ENCODE data around the gene GAS7. TPM values are rescaled to one million over a fixed set of nuclear protein-coding genes. Genes with fewer than 3 reads are reported as not detected.

GAS7 gene
- total and polyA plus RNA-seq, 9 of the 15 experiments (the other 6 are each of a cell fraction or from before 2014, with no cell fraction given), result 0.11 to 0.33 TPM; not detected in 7

- no peak for ATAC-seq
- CTCF ChIA-PET (ENCODE audit: low intra/inter-chr PET ratio), result no interaction called here
- Histone ChIP-seq H4K20me1 (replicated peaks; ENCODE audit: control insufficient read depth, insufficient read depth, low read length) (no peaks in the 10 kb centered on the region), H3K9me3 (replicated peaks; ENCODE audit: control insufficient read depth, insufficient read depth, low read depth, low read length) (no peaks in the 10 kb centered on the region), H3K4me3 (no peak overlapping the region), H3K27ac (ENCODE audit: extremely low read depth, low read depth, low read length) (no peak overlapping the region), H3K27me3 (ENCODE audit: control insufficient read depth in 2 of 2, insufficient read depth in 2 of 2, low read length in 2 of 2) (no peaks in the 10 kb centered on the region), H2AFZ (ENCODE audit: low read depth, low read length) (no peak overlapping the region), H3K36me3 (ENCODE audit: control insufficient read depth, insufficient read depth, low read length) (no peaks in the 10 kb centered on the region), H3K9me1 (ENCODE audit: control insufficient read depth, insufficient read depth, low read length) (no peaks in the 10 kb centered on the region), H3K4me2 (ENCODE audit: insufficient read depth, low read length) (no peak overlapping the region), H3K4me1 (replicated peaks in 1 of 2; ENCODE audit: control insufficient read depth in 2 of 2, insufficient read depth in 2 of 2, low read length in 2 of 2) (no peaks in the 10 kb centered on the region), H3K9ac (ENCODE audit: insufficient read depth in 1 of 2, low read depth in 2 of 2, low read length in 2 of 2) (no peak overlapping the region), H3K79me2 (ENCODE audit: control insufficient read depth, insufficient read depth, low read length) (no peaks in the 10 kb centered on the region)
- TF ChIP-seq ZNF609 (CRISPR knock-in tag; IDR thresholded peaks at IDR 0.05; ENCODE audit: borderline replicate concordance) (no peak), CBX8 (IDR thresholded peaks at IDR 0.05; ENCODE audit: borderline replicate concordance, extremely low read depth, low read depth, low read length, poor library complexity, severe bottlenecking) (no peak), PRDM10 (IDR thresholded peaks at IDR 0.05; ENCODE audit: partially characterized antibody) (no peak), MBD2 (IDR thresholded peaks at IDR 0.05; ENCODE audit: borderline replicate concordance, low read depth) (no peak), THAP7 (CRISPR knock-in tag; IDR thresholded peaks at IDR 0.05) (no peak), SIN3B (IDR thresholded peaks at IDR 0.05; ENCODE audit: low read depth) (no peak), ZFP30 (CRISPR knock-in tag; IDR thresholded peaks at IDR 0.05; ENCODE audit: borderline replicate concordance) (no peak), STAT5B (CRISPR knock-in tag; IDR thresholded peaks at IDR 0.05) (no peak), MXD1 (CRISPR knock-in tag; IDR thresholded peaks at IDR 0.05; ENCODE audit: borderline replicate concordance, poor library complexity, severe bottlenecking) (no peak), ZKSCAN3 (CRISPR knock-in tag; IDR thresholded peaks at IDR 0.05) (no peak), ZNF586 (CRISPR knock-in tag; conservative IDR thresholded peaks at IDR 0.05) (no peak)
- BruUV-seq (replicated peaks), result no TSS peak
- no peak for FAIRE-seq
- intact Hi-C loops (cut with micrococcal nuclease) (no loop called here), in situ Hi-C loops (cut with MboI) (no loop called here)
- no peak for DNase-seq (ENCODE audit: extremely low read depth in 1 of 4, low spot score in 3 of 4)
- POLR2A ChIA-PET, result interaction anchor here (0.7 kb wide), 1 partner anchor 44 kb away, joined by 3 read pairs; no protein-coding TSS in a partner anchor
- 0% methylated on average over 4 of the region's 4 CpGs for WGBS (ENCODE audit: insufficient coverage, low coverage, missing lambda C conversion rate)
Measured at GRCh38 chr17:10195090-10195805, 3.2 kb downstream of the GAS7 start.
